ENCODE data around the gene KLHL2.

KLHL2 gene

GRCh38 chr4:165360041-165360695 lies 152.8 kb downstream of the KLHL2 start:
- no peak overlapping the region for H3K27ac ChIP-seq (ENCODE audit: low read depth, low read length)

GRCh38 chr4:165360985-165361670 lies 153.8 kb downstream of the KLHL2 start:
- Histone ChIP-seq H3K27me3 (ENCODE audit: control insufficient read depth in 1 of 2, insufficient read depth in 2 of 2, low read length in 2 of 2) (no peaks in the 10 kb centered on the region), H3K36me3 (ENCODE audit: control insufficient read depth in 1 of 2, insufficient read depth in 2 of 2, low read length in 2 of 2) (no peaks in the 10 kb centered on the region), H3K4me1 (ENCODE audit: control insufficient read depth in 1 of 2, insufficient read depth in 2 of 2, low read length in 2 of 2) (peaks cover 6 to 10% of the 10 kb centered on the region in 2 donors), H3K4me3 (ENCODE audit: low read depth in 1 of 2, low read length in 2 of 2) (no peak overlapping the region), H3K9me3 (ENCODE audit: control insufficient read depth in 1 of 2, low read length in 2 of 2) (no peaks in the 10 kb centered on the region), H3K27ac (ENCODE audit: low read depth, low read length) (no peak overlapping the region), H3K9ac (ENCODE audit: low read depth in 1 of 2, low read length in 2 of 2) (no peak overlapping the region)

More at GRCh38 chr4:165360041-165360695, 152.8 kb downstream of the KLHL2 start:
- H3K4me3 ChIP-seq (ENCODE audit: low read depth in 1 of 2, low read length in 2 of 2) = no peak overlapping the region
- H3K9me3 ChIP-seq (ENCODE audit: control insufficient read depth in 1 of 2, low read length in 2 of 2) = no peaks in the 10 kb centered on the region
- peaks cover 5 to 9% of the 10 kb centered on the region in 2 donors for H3K4me1 ChIP-seq (ENCODE audit: control insufficient read depth in 1 of 2, insufficient read depth in 2 of 2, low read length in 2 of 2)
- no peaks in the 10 kb centered on the region for H3K36me3 ChIP-seq (ENCODE audit: control insufficient read depth in 1 of 2, insufficient read depth in 2 of 2, low read length in 2 of 2)
- H3K9ac ChIP-seq (ENCODE audit: low read depth in 1 of 2, low read length in 2 of 2) = no peak overlapping the region
- H3K27me3 ChIP-seq (ENCODE audit: control insufficient read depth in 1 of 2, insufficient read depth in 2 of 2, low read length in 2 of 2) = peaks cover 0 to 3% of the 10 kb centered on the region in 2 donors

DNA sequence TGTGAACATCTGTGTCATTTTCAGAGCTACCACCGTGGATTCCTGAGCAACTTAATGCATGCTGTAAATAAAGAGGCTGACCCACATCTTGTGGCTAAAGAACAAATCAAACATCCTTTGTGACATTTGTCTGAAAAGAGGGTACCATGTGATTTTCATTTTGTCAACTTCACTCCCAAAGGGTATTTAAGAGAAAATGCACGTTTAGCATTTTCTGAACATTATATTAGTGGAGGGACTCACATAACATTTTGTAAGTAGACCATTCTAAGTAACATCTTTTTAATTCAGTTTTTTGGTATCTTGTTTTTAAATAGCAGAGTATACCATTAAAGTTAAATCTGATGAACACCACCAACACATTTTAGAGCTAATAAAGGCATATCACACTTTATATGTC lies 154.4 kb downstream of the KLHL2 start:
- no peak overlapping the region for H3K27ac ChIP-seq (ENCODE audit: low read depth, low read length)
- no peaks in the 10 kb centered on the region for H3K9me3 ChIP-seq (ENCODE audit: control insufficient read depth in 1 of 2, low read length in 2 of 2)
- peaks cover 6 to 10% of the 10 kb centered on the region in 2 donors for H3K4me1 ChIP-seq (ENCODE audit: control insufficient read depth in 1 of 2, insufficient read depth in 2 of 2, low read length in 2 of 2)
- no peak overlapping the region for H3K9ac ChIP-seq (ENCODE audit: low read depth in 1 of 2, low read length in 2 of 2)
- H3K4me3 ChIP-seq (ENCODE audit: low read depth in 1 of 2, low read length in 2 of 2) = no peak overlapping the region
- H3K27me3 ChIP-seq (ENCODE audit: control insufficient read depth in 1 of 2, insufficient read depth in 2 of 2, low read length in 2 of 2) = no peaks in the 10 kb centered on the region
- H3K36me3 ChIP-seq (ENCODE audit: control insufficient read depth in 1 of 2, insufficient read depth in 2 of 2, low read length in 2 of 2) = no peaks in the 10 kb centered on the region

- no peaks in the 10 kb centered on the region for H3K9me3 ChIP-seq (ENCODE audit: control insufficient read depth in 1 of 2, low read length in 2 of 2)
- H3K4me3 ChIP-seq (ENCODE audit: low read depth in 1 of 2, low read length in 2 of 2) = no peak overlapping the region
- no peaks in the 10 kb centered on the region for H3K27me3 ChIP-seq (ENCODE audit: control insufficient read depth in 1 of 2, insufficient read depth in 2 of 2, low read length in 2 of 2)
- H3K27ac ChIP-seq (ENCODE audit: low read depth, low read length) = no peak overlapping the region
- H3K9ac ChIP-seq (ENCODE audit: low read depth in 1 of 2, low read length in 2 of 2) = no peak overlapping the region
- peaks cover 6 to 10% of the 10 kb centered on the region in 2 donors for H3K4me1 ChIP-seq (ENCODE audit: control insufficient read depth in 1 of 2, insufficient read depth in 2 of 2, low read length in 2 of 2)
- H3K36me3 ChIP-seq (ENCODE audit: control insufficient read depth in 1 of 2, insufficient read depth in 2 of 2, low read length in 2 of 2) = no peaks in the 10 kb centered on the region
Observed at GRCh38 chr4:165364452-165365080, 157.2 kb downstream of the KLHL2 start.

- Histone ChIP-seq H3K36me3 (ENCODE audit: control insufficient read depth in 1 of 2, insufficient read depth in 2 of 2, low read length in 2 of 2) (no peaks in the 10 kb centered on the region), H3K9me3 (ENCODE audit: control insufficient read depth in 1 of 2, low read length in 2 of 2) (no peaks in the 10 kb centered on the region), H3K27ac (ENCODE audit: low read depth, low read length) (no peak overlapping the region), H3K27me3 (ENCODE audit: control insufficient read depth in 1 of 2, insufficient read depth in 2 of 2, low read length in 2 of 2) (no peaks in the 10 kb centered on the region), H3K4me1 (ENCODE audit: control insufficient read depth in 1 of 2, insufficient read depth in 2 of 2, low read length in 2 of 2) (peaks cover 6 to 10% of the 10 kb centered on the region in 2 donors), H3K9ac (ENCODE audit: low read depth in 1 of 2, low read length in 2 of 2) (no peak overlapping the region), H3K4me3 (ENCODE audit: low read depth in 1 of 2, low read length in 2 of 2) (no peak overlapping the region)
Observed at GRCh38 chr4:165367040-165367439, 159.7 kb downstream of the KLHL2 start.

DNA sequence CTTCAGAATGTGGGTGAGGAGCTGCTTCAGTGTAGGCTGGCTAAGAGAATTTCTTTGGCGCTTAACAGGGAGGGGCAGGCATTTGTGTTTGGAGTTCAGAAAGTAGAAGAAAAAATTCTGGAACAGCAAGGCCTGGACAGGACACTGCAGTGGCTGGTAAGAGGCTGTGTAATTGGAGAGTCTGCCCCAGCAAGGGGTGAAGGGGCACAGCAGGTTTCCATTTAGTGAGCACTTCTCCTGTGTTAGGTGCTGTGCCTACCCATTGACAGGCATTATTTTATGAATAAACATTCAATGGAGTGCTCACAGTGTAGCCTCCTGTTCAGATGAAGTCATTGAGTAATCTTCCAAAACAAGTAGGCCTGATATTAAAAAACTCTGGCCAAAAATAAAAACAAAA lies 160.8 kb downstream of the KLHL2 start:
- Histone ChIP-seq H3K4me3 (ENCODE audit: low read depth in 1 of 2, low read length in 2 of 2) (no peak overlapping the region), H3K27me3 (ENCODE audit: control insufficient read depth in 1 of 2, insufficient read depth in 2 of 2, low read length in 2 of 2) (no peaks in the 10 kb centered on the region)

GRCh38 chr4:165368567-165368966 lies 161.2 kb downstream of the KLHL2 start:
- no peaks in the 10 kb centered on the region for H3K27me3 ChIP-seq (ENCODE audit: control insufficient read depth in 1 of 2, insufficient read depth in 2 of 2, low read length in 2 of 2)
- H3K4me1 ChIP-seq (ENCODE audit: control insufficient read depth in 1 of 2, insufficient read depth in 2 of 2, low read length in 2 of 2) = peaks cover 6 to 10% of the 10 kb centered on the region in 2 donors
- no peaks in the 10 kb centered on the region for H3K36me3 ChIP-seq (ENCODE audit: control insufficient read depth in 1 of 2, insufficient read depth in 2 of 2, low read length in 2 of 2)
- no peak overlapping the region for H3K9ac ChIP-seq (ENCODE audit: low read depth in 1 of 2, low read length in 2 of 2)
- no peaks in the 10 kb centered on the region for H3K9me3 ChIP-seq (ENCODE audit: control insufficient read depth in 1 of 2, low read length in 2 of 2)
- H3K27ac ChIP-seq (ENCODE audit: low read depth, low read length) = no peak overlapping the region
- no peak overlapping the region for H3K4me3 ChIP-seq (ENCODE audit: low read depth in 1 of 2, low read length in 2 of 2)

More for the DNA sequence above, 160.8 kb downstream of the KLHL2 start:
- no peak overlapping the region for H3K27ac ChIP-seq (ENCODE audit: low read depth, low read length)
- H3K9ac ChIP-seq (ENCODE audit: low read depth in 1 of 2, low read length in 2 of 2) = no peak overlapping the region
- H3K36me3 ChIP-seq (ENCODE audit: control insufficient read depth in 1 of 2, insufficient read depth in 2 of 2, low read length in 2 of 2) = no peaks in the 10 kb centered on the region
- H3K9me3 ChIP-seq (ENCODE audit: control insufficient read depth in 1 of 2, low read length in 2 of 2) = no peaks in the 10 kb centered on the region
- peaks cover 6 to 10% of the 10 kb centered on the region in 2 donors for H3K4me1 ChIP-seq (ENCODE audit: control insufficient read depth in 1 of 2, insufficient read depth in 2 of 2, low read length in 2 of 2)

DNA sequence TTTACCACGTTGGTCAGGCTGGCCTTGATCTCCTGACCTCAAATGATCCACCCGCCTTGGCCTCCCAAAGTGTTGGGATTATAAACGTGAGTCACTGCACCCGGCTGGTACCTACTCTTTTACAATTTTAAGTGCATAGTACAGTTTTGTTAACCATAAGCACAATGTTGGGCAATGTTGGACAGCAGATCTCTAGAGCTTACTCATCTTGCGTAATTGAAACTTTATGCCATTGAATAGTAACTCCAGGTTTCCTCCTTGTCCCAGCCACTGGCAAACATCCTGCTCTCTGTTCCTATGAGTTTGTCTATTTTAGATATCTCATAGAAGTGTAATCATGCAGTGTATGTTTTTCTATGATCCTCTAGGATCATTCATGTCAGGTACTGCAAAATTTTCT lies 162.2 kb downstream of the KLHL2 start:
- Histone ChIP-seq H3K27me3 (ENCODE audit: control insufficient read depth in 1 of 2, insufficient read depth in 2 of 2, low read length in 2 of 2) (no peaks in the 10 kb centered on the region), H3K4me1 (ENCODE audit: control insufficient read depth in 1 of 2, insufficient read depth in 2 of 2, low read length in 2 of 2) (peaks cover 6 to 8% of the 10 kb centered on the region in 2 donors), H3K9me3 (ENCODE audit: control insufficient read depth in 1 of 2, low read length in 2 of 2) (no peaks in the 10 kb centered on the region), H3K9ac (ENCODE audit: low read depth in 1 of 2, low read length in 2 of 2) (no peak overlapping the region), H3K27ac (ENCODE audit: low read depth, low read length) (no peak overlapping the region), H3K36me3 (ENCODE audit: control insufficient read depth in 1 of 2, insufficient read depth in 2 of 2, low read length in 2 of 2) (no peaks in the 10 kb centered on the region), H3K4me3 (ENCODE audit: low read depth in 1 of 2, low read length in 2 of 2) (no peak overlapping the region)

DNA sequence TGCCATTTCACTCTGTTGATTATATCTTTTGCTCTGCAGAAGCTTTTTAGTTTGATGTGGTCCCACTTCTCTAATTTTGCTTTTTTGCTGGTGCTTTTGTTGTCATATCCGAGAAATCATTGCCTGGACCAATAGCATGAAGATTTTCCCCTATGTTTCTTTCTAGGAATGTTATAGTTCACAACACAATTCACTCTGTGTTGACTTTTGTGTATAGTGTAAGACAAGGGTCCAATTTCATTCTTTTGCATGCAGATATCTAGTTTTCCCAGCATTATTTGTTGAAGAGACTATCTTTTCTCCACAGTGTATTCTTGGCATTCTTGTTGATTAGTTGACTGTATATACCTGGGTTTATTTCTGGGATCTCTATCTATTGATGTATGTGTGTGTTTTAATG lies 163.2 kb downstream of the KLHL2 start:
- Histone ChIP-seq H3K9ac (ENCODE audit: low read depth in 1 of 2, low read length in 2 of 2) (no peak overlapping the region), H3K27ac (ENCODE audit: low read depth, low read length) (no peak overlapping the region), H3K36me3 (ENCODE audit: control insufficient read depth in 1 of 2, insufficient read depth in 2 of 2, low read length in 2 of 2) (no peaks in the 10 kb centered on the region), H3K4me3 (ENCODE audit: low read depth in 1 of 2, low read length in 2 of 2) (no peak overlapping the region), H3K9me3 (ENCODE audit: control insufficient read depth in 1 of 2, low read length in 2 of 2) (no peaks in the 10 kb centered on the region), H3K4me1 (ENCODE audit: control insufficient read depth in 1 of 2, insufficient read depth in 2 of 2, low read length in 2 of 2) (no peaks in the 10 kb centered on the region), H3K27me3 (ENCODE audit: control insufficient read depth in 1 of 2, insufficient read depth in 2 of 2, low read length in 2 of 2) (no peaks in the 10 kb centered on the region)
